Brain microvascular endothelial cell (primary cell): ENCODE data around the gene NTPCR.

Experiments used
- DNase-seq: peaks from one replicate; pipeline ENCODE4 v3.0.0-alpha.2; 2020
- H3K27ac ChIP-seq: fragments of 250-450 bp; sonication (Bioruptor Pico); 2 replicates; pipeline ENCODE4 v1.5.1; 2020; ENCODE audit warnings: mild to moderate bottlenecking, moderate library complexity
- H3K27me3 ChIP-seq: fragments of 250-450 bp; sonication (Bioruptor Pico); replicated peaks from 2 replicates; pipeline ENCODE4 v1.5.1; 2020; ENCODE audit warnings: mild to moderate bottlenecking
- H3K36me3 ChIP-seq: fragments of 250-450 bp; sonication (Bioruptor Pico); replicated peaks from 2 replicates; pipeline ENCODE4 v1.5.1; 2020; ENCODE audit warnings: mild to moderate bottlenecking
- H3K4me3 ChIP-seq: 2 replicates; pipeline ENCODE4 v1.5.1; 2011; ENCODE audit warnings: low read depth, mild to moderate bottlenecking, control low read depth, low read length, moderate library complexity
- CTCF ChIP-seq: IDR thresholded peaks from 2 replicates; pipeline ENCODE4 v1.5.1; 2011; ENCODE audit warnings: low read depth, mild to moderate bottlenecking, moderate library complexity, low read length, control low read depth, inconsistent platforms; ENCODE audit errors: missing control alignments
- in situ Hi-C: cut with HindIII; loops from 2 replicates; pipeline ENCODE4 v1.10.0; 2017; ENCODE audit warnings: low sequenced_read_pairs, low pct_ligation_motif_present

NTPCR gene

DNA sequence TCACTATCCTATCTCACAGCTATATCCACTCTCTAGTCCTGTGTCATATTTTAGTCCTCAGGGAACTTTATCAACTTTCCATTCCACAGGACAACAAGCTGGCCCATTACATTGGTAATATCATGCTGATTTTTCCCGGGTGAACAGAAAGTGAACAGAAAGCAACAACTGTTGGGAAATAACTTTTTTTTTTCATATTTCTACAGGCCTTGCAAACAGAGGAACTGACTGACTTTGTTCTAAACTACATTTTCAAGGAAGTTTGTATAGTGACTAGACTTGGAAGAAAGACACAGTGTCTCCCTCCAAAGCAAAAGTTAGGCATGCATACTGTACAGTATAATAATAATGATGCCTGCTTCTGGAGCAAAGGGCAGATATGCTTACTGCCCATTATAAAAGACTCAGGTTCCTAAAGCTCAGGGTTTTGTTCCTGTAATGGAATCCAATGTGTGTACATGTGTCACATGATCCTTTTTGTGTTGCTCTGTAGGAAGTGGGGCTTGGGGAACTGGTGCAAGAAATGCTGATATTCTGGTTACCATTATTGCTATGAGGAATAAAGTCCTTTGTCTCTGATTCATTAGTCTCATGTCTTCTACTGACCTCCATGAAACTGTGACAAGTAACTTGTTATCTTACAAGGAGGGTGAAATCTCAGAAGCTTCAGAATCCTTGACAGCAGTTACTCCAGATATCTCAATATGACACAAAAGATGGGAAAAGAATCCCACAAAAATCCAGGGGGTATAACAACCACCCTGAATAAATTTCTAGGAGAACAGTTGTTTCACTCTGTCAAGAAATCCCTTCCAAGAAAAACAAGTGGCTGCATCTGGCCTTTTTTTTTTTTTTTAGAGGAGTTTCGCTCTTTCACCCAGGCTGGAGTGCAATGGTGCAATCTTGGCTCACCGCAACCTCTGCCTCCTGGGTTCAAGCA is 17.7 kb upstream of the NTPCR start:
- TF ChIP-seq CTCF = no peak
- no peak for DNase-seq
- in situ Hi-C loops = no loop called here
- Histone ChIP-seq H3K27ac (no peak overlapping the region), H3K36me3 (no peaks in the 10 kb centered on the region), H3K4me3 (no peak overlapping the region), H3K27me3 (peaks cover 1% of the 10 kb centered on the region)

DNA sequence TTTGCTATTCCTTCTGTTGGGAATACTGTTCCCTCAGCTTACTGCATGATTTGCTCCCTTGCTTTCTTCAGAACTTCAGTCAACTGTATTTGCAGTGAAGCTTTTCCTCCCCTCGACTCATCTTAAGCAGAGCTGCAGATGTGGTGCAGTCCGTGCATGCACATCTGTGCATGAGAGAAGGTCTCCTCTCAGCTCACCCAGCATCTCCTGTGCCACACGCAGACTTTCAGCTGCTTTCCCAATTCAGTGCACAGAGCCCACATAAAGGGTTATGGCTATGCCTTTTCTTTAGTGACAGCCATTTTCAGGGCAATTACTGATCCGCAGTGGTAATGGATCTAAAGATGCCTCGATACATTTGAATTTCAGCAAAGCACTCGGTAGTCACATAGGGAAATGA is 13.5 kb upstream of the NTPCR start:
- no peak for TF ChIP-seq CTCF
- H3K36me3 ChIP-seq = no peaks in the 10 kb centered on the region
- in situ Hi-C loops = no loop called here
- H3K27ac ChIP-seq = no peak overlapping the region
- no peak for DNase-seq
- no peaks in the 10 kb centered on the region for H3K27me3 ChIP-seq
- H3K4me3 ChIP-seq = no peak overlapping the region

- no peak for TF ChIP-seq CTCF
- Histone ChIP-seq H3K27ac (no peak overlapping the region), H3K4me3 (no peak overlapping the region), H3K27me3 (no peaks in the 10 kb centered on the region), H3K36me3 (no peaks in the 10 kb centered on the region)
- no peak for DNase-seq
- in situ Hi-C loops = no loop called here
These were observed 12.6 kb upstream of the NTPCR start for GRCh38 chr1:232937741-232938375.

GRCh38 chr1:232938926-232939325 is 11.5 kb upstream of the NTPCR start:
- no peak overlapping the region for H3K4me3 ChIP-seq
- in situ Hi-C loops = no loop called here
- DNase-seq = no peak
- TF ChIP-seq CTCF = no peak
- no peak overlapping the region for H3K27ac ChIP-seq
- no peaks in the 10 kb centered on the region for H3K36me3 ChIP-seq
- no peaks in the 10 kb centered on the region for H3K27me3 ChIP-seq

DNA sequence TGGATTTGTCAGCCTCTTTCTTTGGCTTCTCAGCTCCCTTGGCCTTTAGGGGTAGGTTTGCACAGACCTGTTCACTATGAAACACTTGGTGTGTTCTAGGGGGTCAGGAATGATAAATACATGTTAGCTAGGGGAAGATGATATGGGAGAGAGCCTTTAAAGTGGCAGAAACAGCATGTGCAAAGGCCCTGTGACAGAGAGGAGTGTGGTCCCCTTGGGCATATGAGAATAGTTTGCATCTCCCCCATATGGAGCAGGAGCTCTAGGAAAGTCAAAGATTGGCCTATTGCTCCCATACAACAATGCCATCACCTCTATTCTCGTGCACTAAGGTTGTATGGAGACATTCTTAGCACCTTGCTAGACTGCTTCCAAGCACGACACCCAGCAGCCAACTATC is 10.7 kb upstream of the NTPCR start:
- DNase-seq = no peak
- no peak overlapping the region for H3K27ac ChIP-seq
- in situ Hi-C loops = no loop called here
- no peak overlapping the region for H3K4me3 ChIP-seq
- H3K27me3 ChIP-seq = no peaks in the 10 kb centered on the region
- no peaks in the 10 kb centered on the region for H3K36me3 ChIP-seq
- TF ChIP-seq CTCF = no peak
